Fibroblast of peridontal ligament (primary cell): Measurements from ENCODE around the gene TCIRG1.
"Not testable (repeated sequence)": the region's sequence is repeated elsewhere in the genome, so short reads cannot be mapped to it uniquely, and the experiment has no call there.

Experiments
- DNase-seq: peaks from one replicate; pipeline ENCODE4 v3.0.0-alpha.2; 2010; ENCODE audit errors: extremely low read depth

The TCIRG1 gene

DNA sequence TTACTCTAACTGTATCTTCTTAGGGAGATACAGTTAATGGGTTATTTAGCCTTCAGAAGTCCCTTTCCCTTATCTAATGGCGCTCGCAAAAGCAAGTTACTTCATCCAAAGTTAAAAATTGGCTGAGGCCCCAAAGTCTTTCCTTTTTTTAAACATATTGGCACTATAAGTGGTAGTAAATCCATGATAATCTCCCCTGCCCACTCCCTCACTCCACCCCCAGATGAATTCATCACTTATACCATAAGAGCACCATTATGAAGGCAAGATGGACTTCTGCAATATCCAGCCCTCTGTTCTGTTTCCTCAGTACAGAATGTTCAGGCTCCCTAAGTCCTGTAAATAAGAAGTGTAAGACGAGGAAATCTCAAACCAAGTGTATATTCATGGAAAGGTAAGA, 44.7 kb downstream of the TCIRG1 start:
- DNase-seq = no peak

- DNase-seq = no peak
Measured at GRCh38 chr11:68089679-68090078, 50.9 kb downstream of the TCIRG1 start.

DNA sequence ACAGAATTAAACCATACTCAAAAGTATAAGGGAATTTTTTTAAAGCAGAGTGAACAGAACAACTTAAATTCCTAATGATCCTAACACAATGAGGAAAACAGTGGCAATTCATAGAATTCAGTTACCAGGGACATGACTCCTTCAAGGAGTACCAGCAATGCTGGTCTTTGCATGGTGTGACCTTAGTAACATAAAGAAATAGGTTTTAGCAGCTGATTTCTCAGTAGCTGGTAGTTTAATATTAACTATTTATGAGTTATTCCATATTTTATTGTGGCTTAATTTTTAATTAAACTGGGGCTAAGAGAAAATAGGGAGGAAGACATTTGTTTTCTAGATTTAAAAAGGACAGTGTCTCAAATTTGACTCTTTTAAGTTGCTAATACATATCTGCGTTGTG, 51.5 kb downstream of the TCIRG1 start:
- DNase-seq = no peak

GRCh38 chr11:68090706-68091105, 51.9 kb downstream of the TCIRG1 start:
- DNase-seq = no peak

DNA sequence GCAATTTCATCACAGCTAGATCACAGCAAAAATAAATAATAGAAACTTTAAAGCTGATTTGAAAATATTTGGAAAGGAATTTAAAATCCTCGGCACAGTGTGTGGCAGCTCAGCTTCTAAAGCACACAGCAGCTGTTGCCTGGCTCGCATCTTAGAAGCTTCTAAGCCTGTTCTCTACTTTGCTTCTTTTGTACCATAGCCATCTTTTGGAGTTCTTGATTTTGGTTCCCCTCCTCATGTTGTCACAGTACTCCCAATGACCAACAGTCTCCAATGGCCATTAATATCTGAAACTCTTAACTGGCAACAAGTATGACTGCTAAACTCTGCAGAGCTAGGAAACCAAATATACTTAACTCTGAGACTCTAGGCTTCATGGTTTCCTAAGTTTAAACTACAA, 53.6 kb downstream of the TCIRG1 start:
- DNase-seq = no peak

DNA sequence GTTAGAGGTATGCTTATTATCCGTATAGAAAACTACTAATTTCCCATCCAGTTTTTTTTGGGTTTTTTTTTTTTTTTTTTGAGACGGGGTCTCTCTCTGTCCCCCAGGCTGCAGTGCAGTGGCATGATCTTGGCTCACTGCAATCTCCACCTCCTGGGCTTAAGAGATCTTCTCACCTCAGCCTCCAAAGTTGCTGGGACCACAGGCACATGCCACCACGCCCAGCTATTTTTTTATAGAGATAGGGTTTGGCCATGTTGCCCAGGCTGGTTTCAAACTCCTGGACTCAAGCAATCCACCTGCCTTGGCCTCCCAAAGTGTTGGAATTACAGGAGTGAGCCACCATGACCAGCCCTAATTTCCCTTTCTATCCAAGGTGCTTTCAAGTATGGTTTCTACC, 54.1 kb downstream of the TCIRG1 start:
- DNase-seq = not testable (repeated sequence)

- DNase-seq = no peak
Measured at GRCh38 chr11:68093565-68093964, 54.7 kb downstream of the TCIRG1 start.

DNA sequence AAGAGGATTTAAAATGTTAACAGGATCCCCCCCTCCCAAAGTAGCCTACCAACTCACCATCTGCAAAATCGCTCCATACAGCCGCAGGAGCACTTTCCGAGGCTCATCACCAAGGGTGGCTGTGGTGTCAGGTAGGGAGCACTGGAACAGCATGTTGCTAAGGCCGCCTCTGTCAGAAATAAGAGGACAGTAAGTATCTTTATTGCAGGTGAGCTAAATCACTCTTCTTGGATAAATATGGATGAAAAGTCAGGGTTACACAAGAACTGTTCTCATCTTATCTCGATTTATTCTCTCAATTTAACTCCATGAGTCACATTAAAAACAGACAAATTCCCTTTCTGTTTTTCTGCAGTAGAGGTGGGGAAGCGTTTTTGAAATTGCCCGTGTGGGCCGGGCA, 58.1 kb downstream of the TCIRG1 start:
- DNase-seq = no peak

- DNase-seq = no peak
Measured at GRCh38 chr11:68099057-68099456, 60.2 kb downstream of the TCIRG1 start.

DNA sequence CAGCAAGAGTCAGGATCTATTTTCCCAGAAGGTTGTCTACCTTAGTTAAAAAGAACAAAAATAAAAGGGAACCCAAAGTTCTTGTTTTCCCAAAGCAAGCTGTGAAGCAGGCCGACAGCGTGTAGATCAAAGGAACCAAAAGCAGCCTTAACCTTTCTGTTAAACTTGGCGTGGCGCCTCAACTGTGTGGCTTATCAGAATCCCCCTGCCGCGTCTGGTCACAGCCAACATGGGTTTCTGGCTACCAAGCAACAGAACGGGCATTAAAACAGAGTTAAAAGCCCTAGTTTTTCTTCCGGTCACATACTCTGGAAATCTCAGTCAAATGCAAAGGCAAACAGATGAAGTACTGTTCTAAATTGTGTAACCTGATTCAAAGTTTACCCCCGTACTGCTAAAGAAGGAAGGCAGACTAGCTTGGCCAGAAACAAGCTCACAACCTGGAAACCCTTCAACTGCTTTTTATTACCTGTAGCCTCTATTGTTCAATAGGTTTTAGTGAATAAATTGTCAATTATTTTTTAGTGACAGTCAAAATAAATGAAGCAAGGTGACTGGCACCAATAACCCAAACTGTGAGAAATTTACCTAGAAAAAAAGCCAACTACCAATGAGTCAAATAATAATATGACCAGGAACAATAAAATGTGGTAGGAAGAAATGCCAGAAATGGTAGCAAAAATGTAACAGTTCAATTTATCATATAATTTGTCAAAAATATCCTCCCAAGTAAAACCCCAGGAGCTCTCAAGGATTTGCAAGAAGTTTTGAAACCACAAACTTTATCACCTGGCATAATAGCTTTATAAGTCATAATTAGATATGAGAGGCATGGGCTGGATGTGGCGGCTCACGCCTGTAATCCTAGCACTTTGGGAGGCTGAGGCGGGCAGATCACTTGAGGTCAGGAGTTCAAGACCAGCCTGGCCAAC, 60.9 kb downstream of the TCIRG1 start:
- no peak for DNase-seq
